AG04450 (cell line): ENCODE results near the gene GALC. TPM values are rescaled to one million over a fixed set of nuclear protein-coding genes. Genes with fewer than 3 reads are reported as not detected.

Experiments used
- CTCF ChIA-PET: fragments of 300-600, 350-600 bp; formaldehyde crosslinking; extraction: SDS; loops from one replicate; lab custom pipeline; 2022; ENCODE audit warnings: antibody characterized with exemption, inconsistent platforms; lab: Charles Lee
- POLR2A ChIA-PET: fragments of 350-600 bp; formaldehyde crosslinking; extraction: SDS; loops from one replicate; lab custom pipeline; 2021; ENCODE audit warnings: antibody characterized with exemption, inconsistent platforms; lab: Yijun Ruan, JAX
- DNase-seq: peaks from one replicate; pipeline ENCODE4 v3.0.0-alpha.2; 2011; ENCODE audit warnings: low read depth, low spot score
- H3K27ac ChIP-seq: one replicate; pipeline ENCODE4 v1.5.1; 2012; ENCODE audit warnings: low read depth, low read length, control low read depth
- H3K27me3 ChIP-seq: one replicate; pipeline ENCODE4 v1.6.0; 2012; ENCODE audit warnings: low read length; ENCODE audit not compliant: control insufficient read depth, insufficient read depth
- H3K4me3 ChIP-seq: 2 replicates; pipeline ENCODE4 v1.5.1; 2011; ENCODE audit warnings: mild to moderate bottlenecking, low read depth, low read length, control low read depth
- H3K9me3 ChIP-seq: 2 replicates; pipeline ENCODE4 v1.5.1; 2012; ENCODE audit warnings: low read length; ENCODE audit not compliant: control insufficient read depth, insufficient read depth
- polyA plus RNA-seq: library from polyadenylated mRNA; depleted of rRNA; stranded (reverse); fragments of >200 nt; gene quantifications from 2 replicates; pipeline ENCODE4 v1.2.3, GENCODE V29; 2011
- TF ChIP-seq, protein P1 (sequence below): IDR thresholded peaks from 2 replicates; pipeline ENCODE4 v1.5.1; 2011; ENCODE audit warnings: low read depth, low read length, control low read depth, inconsistent platforms

GALC gene
- polyA plus RNA-seq, 1 experiment: 18.2 TPM

DNA sequence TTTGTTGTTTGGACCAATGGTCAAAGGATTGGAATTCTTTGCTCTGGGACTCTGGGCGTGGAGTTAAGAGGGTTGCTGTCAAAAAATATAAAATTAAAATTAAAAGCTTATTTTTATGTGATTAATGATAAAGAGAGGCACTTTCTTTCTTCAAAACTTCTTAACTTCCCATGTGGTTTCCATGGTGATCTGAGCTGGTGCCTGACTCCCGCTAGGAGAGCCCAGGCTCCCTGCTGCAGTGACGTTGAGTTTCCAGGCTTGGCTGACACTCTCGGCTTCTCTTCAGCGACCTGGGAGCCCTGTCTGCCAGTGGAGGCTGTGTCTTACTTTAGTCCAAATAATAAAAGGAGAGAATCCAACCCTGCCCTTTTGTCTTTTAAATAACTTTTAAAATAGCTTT lies 84.4 kb downstream of the GALC start:
- CTCF ChIA-PET: interaction anchor here (0.7 kb wide), 1 partner anchor 163 kb away, joined by 3 read pairs; no protein-coding TSS in a partner anchor
- POLR2A ChIA-PET: no interaction called here
- Histone ChIP-seq H3K4me3 (no peak overlapping the region), H3K27me3 (no peaks in the 10 kb centered on the region), H3K9me3 (no peaks in the 10 kb centered on the region), H3K27ac (no peak overlapping the region)
- DNase-seq: no peak
- TF ChIP-seq, protein P1, sequence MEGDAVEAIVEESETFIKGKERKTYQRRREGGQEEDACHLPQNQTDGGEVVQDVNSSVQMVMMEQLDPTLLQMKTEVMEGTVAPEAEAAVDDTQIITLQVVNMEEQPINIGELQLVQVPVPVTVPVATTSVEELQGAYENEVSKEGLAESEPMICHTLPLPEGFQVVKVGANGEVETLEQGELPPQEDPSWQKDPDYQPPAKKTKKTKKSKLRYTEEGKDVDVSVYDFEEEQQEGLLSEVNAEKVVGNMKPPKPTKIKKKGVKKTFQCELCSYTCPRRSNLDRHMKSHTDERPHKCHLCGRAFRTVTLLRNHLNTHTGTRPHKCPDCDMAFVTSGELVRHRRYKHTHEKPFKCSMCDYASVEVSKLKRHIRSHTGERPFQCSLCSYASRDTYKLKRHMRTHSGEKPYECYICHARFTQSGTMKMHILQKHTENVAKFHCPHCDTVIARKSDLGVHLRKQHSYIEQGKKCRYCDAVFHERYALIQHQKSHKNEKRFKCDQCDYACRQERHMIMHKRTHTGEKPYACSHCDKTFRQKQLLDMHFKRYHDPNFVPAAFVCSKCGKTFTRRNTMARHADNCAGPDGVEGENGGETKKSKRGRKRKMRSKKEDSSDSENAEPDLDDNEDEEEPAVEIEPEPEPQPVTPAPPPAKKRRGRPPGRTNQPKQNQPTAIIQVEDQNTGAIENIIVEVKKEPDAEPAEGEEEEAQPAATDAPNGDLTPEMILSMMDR: no peak

DNA sequence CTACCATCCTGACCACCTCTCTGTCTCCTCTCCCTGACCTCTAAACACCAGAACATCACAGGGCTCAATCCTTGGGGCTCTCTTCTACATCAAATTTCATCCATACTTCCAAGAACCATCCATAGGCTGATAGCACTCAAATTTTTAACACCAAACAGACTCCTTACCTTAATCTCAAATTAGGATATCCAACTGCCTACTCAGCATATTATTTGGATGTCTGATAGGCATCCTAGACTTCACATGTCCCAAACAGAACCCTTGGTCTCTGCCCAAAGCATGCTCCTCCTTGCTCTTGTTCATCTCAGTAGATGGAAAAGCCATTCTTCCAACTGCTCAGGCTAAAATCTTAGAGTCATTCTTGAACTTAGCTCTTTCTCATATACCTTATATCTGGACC lies 91.3 kb downstream of the GALC start:
- TF ChIP-seq, protein P1: no peak
- ChIA-PET POLR2A (no interaction called here), CTCF (interaction anchor here (1.4 kb wide), 1 partner anchor 156 kb away, joined by 5 read pairs; no protein-coding TSS in a partner anchor)
- no peaks in the 10 kb centered on the region for H3K9me3 ChIP-seq
- no peak overlapping the region for H3K4me3 ChIP-seq
- DNase-seq: no peak
- H3K27ac ChIP-seq: no peak overlapping the region
- no peaks in the 10 kb centered on the region for H3K27me3 ChIP-seq

DNA sequence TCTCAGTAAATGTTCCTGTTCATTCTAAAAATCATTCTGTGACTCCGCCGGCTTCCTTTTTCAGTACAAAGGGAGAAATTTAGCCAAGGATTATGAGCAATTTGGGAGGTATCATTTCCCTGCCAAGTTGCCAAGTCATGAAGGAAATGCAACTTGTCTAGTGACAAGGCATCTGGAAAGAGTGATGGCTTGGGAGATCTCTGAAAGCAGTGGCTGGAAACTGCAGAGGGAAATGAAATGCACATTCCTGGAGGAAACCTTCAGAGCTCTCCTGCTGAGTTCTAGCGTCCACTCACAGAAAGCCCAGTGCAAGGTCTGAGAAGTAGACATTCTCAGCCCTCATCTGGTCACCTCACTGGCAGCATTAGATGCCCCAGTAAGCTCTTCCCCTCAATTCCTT lies 91.7 kb downstream of the GALC start:
- Histone ChIP-seq H3K9me3 (no peaks in the 10 kb centered on the region), H3K27me3 (no peaks in the 10 kb centered on the region), H3K27ac (no peak overlapping the region), H3K4me3 (no peak overlapping the region)
- ChIA-PET CTCF (interaction anchor here (1.4 kb wide), 1 partner anchor 156 kb away, joined by 5 read pairs; no protein-coding TSS in a partner anchor), POLR2A (no interaction called here)
- no peak for DNase-seq
- TF ChIP-seq, protein P1: no peak

DNA sequence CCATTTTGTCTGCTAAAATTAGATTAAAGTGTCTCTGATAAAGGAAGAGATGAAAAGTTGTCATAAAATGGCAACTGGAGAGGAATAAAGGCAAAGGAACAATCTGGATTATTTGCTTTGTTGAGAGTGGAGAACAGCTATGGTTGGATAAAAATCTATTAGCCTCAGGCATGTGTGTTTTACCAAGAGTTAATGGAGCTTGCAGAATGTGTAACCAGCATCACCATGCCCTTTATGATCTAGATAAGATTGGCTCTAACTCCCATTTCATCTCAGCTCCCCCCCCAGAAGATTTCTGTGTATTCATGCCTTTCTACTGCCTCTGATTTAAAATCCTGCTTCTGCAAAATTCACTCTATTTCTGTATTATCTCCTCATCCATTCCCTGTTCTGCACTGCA lies 93.8 kb downstream of the GALC start:
- H3K27me3 ChIP-seq: no peaks in the 10 kb centered on the region
- H3K9me3 ChIP-seq: no peaks in the 10 kb centered on the region
- TF ChIP-seq, protein P1: no peak
- ChIA-PET POLR2A (no interaction called here), CTCF (interaction anchor here (1.0 kb wide), 1 partner anchor 153 kb away, joined by 3 read pairs; no protein-coding TSS in a partner anchor)
- no peak overlapping the region for H3K4me3 ChIP-seq
- DNase-seq: no peak
- no peak overlapping the region for H3K27ac ChIP-seq

DNA sequence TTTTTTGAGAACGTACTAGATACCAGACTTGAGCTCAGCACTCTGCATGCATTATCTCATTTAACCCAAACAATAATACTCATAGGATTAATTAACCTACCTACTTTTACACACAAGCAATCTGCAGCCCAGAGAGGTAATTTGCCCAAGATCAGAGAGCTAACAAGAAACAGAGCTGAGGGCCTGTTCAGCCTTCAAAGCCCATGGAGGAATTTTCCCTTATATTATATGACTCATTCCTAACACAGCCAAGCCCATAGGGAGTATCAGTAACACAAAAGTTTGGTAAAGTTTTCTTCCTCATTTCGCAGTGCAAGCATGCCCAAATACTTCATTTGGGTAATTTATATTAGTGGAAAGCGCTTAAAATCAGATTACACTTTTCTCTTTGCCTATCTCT lies 94.7 kb downstream of the GALC start:
- H3K9me3 ChIP-seq: no peaks in the 10 kb centered on the region
- no peak overlapping the region for H3K27ac ChIP-seq
- H3K27me3 ChIP-seq: no peaks in the 10 kb centered on the region
- POLR2A ChIA-PET: no interaction called here
- no peak for DNase-seq
- CTCF ChIA-PET: interaction anchor here (0.6 to 3.2 kb wide), 7 partner anchors 9 to 264 kb away, joined by 3 to 21 read pairs (median 3); no protein-coding TSS in a partner anchor
- TF ChIP-seq, protein P1: no peak
- H3K4me3 ChIP-seq: no peak overlapping the region
